ENCODE measurements around the gene REX1BD.

DNA sequence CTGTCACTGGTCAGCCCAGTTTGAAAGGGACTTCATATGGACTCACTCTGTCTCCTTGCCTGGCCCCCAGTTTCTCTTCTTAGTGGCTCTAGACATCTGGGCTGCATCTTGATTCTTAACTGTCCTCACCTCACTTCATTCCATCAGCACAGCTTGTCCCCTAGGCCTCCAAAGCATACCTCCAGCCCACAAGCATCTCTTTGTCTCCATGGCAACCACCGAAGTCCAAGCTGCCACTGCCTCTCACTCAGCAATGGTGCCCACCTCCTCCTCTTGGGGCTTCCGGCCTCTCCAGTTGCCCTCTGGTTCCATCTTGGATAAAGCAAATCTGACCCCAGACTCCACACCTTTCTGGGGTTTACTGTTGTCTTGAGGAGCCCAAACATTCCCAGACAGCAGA, 38.3 kb downstream of the REX1BD start:
- no peak for TF ChIP-seq EZH2phosphoT487 (IDR thresholded peaks at IDR 0.05; ENCODE audit: insufficient read depth, low read depth)
- TF ChIP-seq EZH2 (IDR thresholded peaks at IDR 0.05; ENCODE audit: insufficient read depth, poor library complexity, severe bottlenecking), result no peak

All from GM23248 (cell line).